GM12878 (cell line): ENCODE measurements around the gene ITGA3. TPM values are rescaled to one million over a fixed set of nuclear protein-coding genes. Genes with fewer than 3 reads are reported as not detected.

Source experiments
- ATAC-seq: fragments of 200-7000 bp; cut with Tn5 transposase; 3 replicates; pipeline ENCODE4 v1.9.1; 2020; ENCODE audit warnings: mild to moderate bottlenecking, moderate library complexity
- BruUV-seq: library from RNA; stranded (reverse); fragments of 400-500 nt; replicated peaks from 2 replicates; lab custom pipeline; 2021; lab: Mats Ljungman, UMichigan
- CTCF ChIA-PET: fragments of 300-600 bp; sonication (Branson Sonifier 250); formaldehyde crosslinking; extraction: SDS; loops from one replicate; lab custom pipeline; 2021; ENCODE audit warnings: inconsistent platforms; lab: Yijun Ruan, JAX
- POLR2A ChIA-PET: fragments of 350-600 bp; formaldehyde crosslinking; extraction: SDS; loops from one replicate; lab custom pipeline; 2021; ENCODE audit warnings: inconsistent platforms; lab: Charles Lee
- RAD21 ChIA-PET: fragments of 300-600 bp; sonication (Branson Sonifier 250); formaldehyde crosslinking; loops from one replicate; lab custom pipeline; 2023; ENCODE audit warnings: antibody characterized with exemption; ENCODE audit not compliant: unreplicated experiment; lab: Charles Lee
- SMC1A ChIA-PET: fragments of 300-600 bp; sonication (Branson Sonifier 250); formaldehyde crosslinking; loops from one replicate; lab custom pipeline; 2023; ENCODE audit not compliant: unreplicated experiment, uncharacterized antibody; lab: Charles Lee
- DNase-seq: peaks from one replicate; pipeline ENCODE4 v3.0.0-alpha.2; 2011; ENCODE audit warnings: low read depth, low spot score
- FAIRE-seq: peaks from 3 replicates; lab custom pipeline; 2011; peaks lifted over from hg19 to GRCh38; lab: Jason Lieb, UNC
- H2AFZ ChIP-seq: 2 replicates; pipeline ENCODE4 v1.6.0; 2011; ENCODE audit warnings: low read depth, low read length, control low read depth; ENCODE audit not compliant: control insufficient read depth
- H3K27ac ChIP-seq: 2 replicates; pipeline ENCODE4 v1.5.1; 2011; ENCODE audit warnings: control low read depth; ENCODE audit not compliant: control insufficient read depth, insufficient read depth
- H3K27me3 ChIP-seq, 2 experiments: replicated peaks in 1 of 2; 2 replicates each; pipeline versions ENCODE4 v1.6.0 to v1.6.1; 2011; ENCODE audit warnings: low read length in 1 of 2; ENCODE audit not compliant: control insufficient read depth in 2 of 2, insufficient read depth in 2 of 2
- H3K36me3 ChIP-seq, 2 experiments: 2 replicates each; pipeline ENCODE4 v1.5.1; 2011; ENCODE audit warnings: low read length in 1 of 2; ENCODE audit not compliant: control insufficient read depth in 2 of 2, insufficient read depth in 2 of 2
- H3K4me1 ChIP-seq: 2 replicates; pipeline ENCODE4 v1.6.1; 2011; ENCODE audit warnings: mild to moderate bottlenecking, low read length, moderate library complexity, mixed read lengths; ENCODE audit not compliant: control insufficient read depth, insufficient read depth
- H3K4me2 ChIP-seq: 2 replicates; pipeline ENCODE4 v1.6.0; 2011; ENCODE audit warnings: control low read depth; ENCODE audit not compliant: control insufficient read depth, insufficient read depth
- H3K4me3 ChIP-seq: fragments of 200-600 bp; sonication (generic); 2 replicates; pipeline ENCODE4 v1.5.1; 2016
- H3K79me2 ChIP-seq: 2 replicates; pipeline ENCODE4 v1.6.0; 2011; ENCODE audit warnings: low read length; ENCODE audit not compliant: control insufficient read depth, insufficient read depth
- H3K9ac ChIP-seq: 2 replicates; pipeline ENCODE4 v1.8.0; 2011; ENCODE audit warnings: low read length, control low read depth, mixed read lengths; ENCODE audit not compliant: control insufficient read depth, insufficient read depth
- H3K9me3 ChIP-seq: replicated peaks from 3 replicates; pipeline ENCODE4 v1.5.1; 2011; ENCODE audit warnings: mild to moderate bottlenecking, low read length; ENCODE audit not compliant: control insufficient read depth, insufficient read depth
- H4K20me1 ChIP-seq: 2 replicates; pipeline ENCODE4 v1.6.0; 2011; ENCODE audit not compliant: control insufficient read depth, insufficient read depth
- BRCA1 ChIP-seq: IDR thresholded peaks from 2 replicates; pipeline ENCODE4 v1.6.1; 2011; ENCODE audit warnings: low read depth, low read length, improper control_type of control experiment
- CREM ChIP-seq: IDR thresholded peaks from 2 replicates; pipeline ENCODE4 v1.6.1; 2014; ENCODE audit warnings: antibody characterized with exemption, low read depth
- GABPA ChIP-seq: IDR thresholded peaks from 2 replicates; pipeline ENCODE4 v1.6.1; 2014; ENCODE audit warnings: antibody characterized with exemption, low read depth, mild to moderate bottlenecking, inconsistent platforms
- HDAC6 ChIP-seq: fragments of 200-600 bp; sonication (generic); IDR thresholded peaks from one replicate; pipeline ENCODE4 v1.8.0; 2017; ENCODE audit warnings: antibody characterized with exemption; ENCODE audit not compliant: unreplicated experiment
- KDM1A ChIP-seq: fragments of 200-600 bp; sonication (generic); IDR thresholded peaks from 2 replicates; pipeline ENCODE4 v1.6.1; 2016; ENCODE audit warnings: borderline replicate concordance
- NFXL1 ChIP-seq: fragments of 450-650 bp; IDR thresholded peaks from 2 replicates; pipeline ENCODE4 v1.6.1; 2017; ENCODE audit warnings: antibody characterized with exemption, mild to moderate bottlenecking, borderline replicate concordance
- SP1 ChIP-seq: IDR thresholded peaks from one replicate; pipeline ENCODE4 v1.6.1; 2011; ENCODE audit warnings: low read depth, low read length
- SREBF1 ChIP-seq: IDR thresholded peaks from 2 replicates; pipeline ENCODE4 v1.6.1; 2012; ENCODE audit warnings: mild to moderate bottlenecking, low read length
- ZBED1 ChIP-seq: IDR thresholded peaks from 2 replicates; pipeline ENCODE4 v1.6.1; 2016; ENCODE audit warnings: borderline replicate concordance
- WGBS: methylation state at CpG from one replicate; pipeline ENCODE4 v1.1.6; 2016; ENCODE audit warnings: low lambda C conversion rate; ENCODE audit not compliant: insufficient replicate concordance, insufficient coverage; ENCODE audit errors: missing lambda C conversion rate; 5-methylcytosine and 5-hydroxymethylcytosine counted together
- in situ Hi-C: fragments of 300-500 bp; cut with MboI; formaldehyde crosslinking; loops from 9 replicates; pipeline ENCODE4 v1.14.3; 2018; ENCODE audit warnings: mixed read lengths
- intact Hi-C: fragments of 100-400 bp; cut with micrococcal nuclease; formaldehyde crosslinking; loops from one replicate; pipeline ENCODE4 v1.14.2; 2022; ENCODE audit not compliant: unreplicated experiment
- polyA plus RNA-seq, 11 experiments: library from polyadenylated mRNA; depleted of rRNA in 4 of 11; unstranded in 6 of 11; stranded (reverse) in 5 of 11; fragments of >200 nt; fragmentation: Nextera tagmentation in 4 of 11; fragmentation: Illumina TruSeq in 1 of 11; extraction: Ambion mirVana in 4 of 11; extraction: Trizol in 1 of 11; gene quantifications; 1 replicate in 1 of 11; 2 replicates in 10 of 11; pipeline versions ENCODE4 v1.2.1 to v1.2.3, GENCODE V29; 2011 to 2016; ENCODE audit warnings: inconsistent platforms in 2 of 11, missing spikeins in 2 of 11, low read depth in 1 of 11
- total RNA-seq, 4 experiments: library from RNA; depleted of rRNA in 3 of 4; stranded (reverse); fragments of >200 nt in 3 of 4; fragmentation: Illumina TruSeq in 1 of 4; extraction: Trizol in 1 of 4; gene quantifications; 2 replicates each; pipeline versions ENCODE4 v1.2.1 to v1.2.3, GENCODE V29; 2013 to 2021
- TF ChIP-seq, protein P1 (sequence below): IDR thresholded peaks from 2 replicates; pipeline ENCODE4 v1.6.1; 2011; ENCODE audit warnings: low read depth, low read length, improper control_type of control experiment, borderline replicate concordance
- TF ChIP-seq, protein P2 (sequence below): fragments of 450-650 bp; IDR thresholded peaks from 2 replicates; pipeline ENCODE4 v1.6.1; 2018; ENCODE audit warnings: mild to moderate bottlenecking, low read depth, moderate library complexity; ENCODE audit not compliant: partially characterized antibody
- TF ChIP-seq, protein P3 (sequence below): IDR thresholded peaks from 2 replicates; pipeline ENCODE4 v1.6.1; 2012; ENCODE audit warnings: low read depth, low read length, improper control_type of control experiment

ITGA3 gene
- total and polyA plus RNA-seq, 10 of the 15 experiments (the other 5 are each of a cell fraction or from before 2014, with no cell fraction given): 0.29 to 13.4 (median 6.6) TPM

DNA sequence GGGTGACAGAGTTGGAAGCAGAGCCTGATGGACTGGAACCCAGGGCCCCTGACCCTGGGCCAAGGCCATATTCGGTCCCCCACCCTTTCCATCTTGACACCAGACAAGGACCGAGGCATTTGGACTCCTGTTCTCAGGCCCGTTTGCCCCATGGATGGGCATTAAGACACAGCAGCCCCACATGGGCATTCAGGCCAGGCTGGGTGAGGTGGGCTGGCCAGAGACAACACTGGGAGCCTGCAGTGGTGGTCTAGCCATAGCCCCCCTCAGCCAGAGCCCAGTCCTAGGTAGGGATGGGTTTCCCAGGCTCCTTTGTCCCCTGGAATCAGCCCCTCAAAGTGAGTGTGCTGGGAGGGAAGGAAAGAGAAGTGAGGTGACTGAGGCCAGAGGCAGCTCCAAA, 40.8 kb downstream of the ITGA3 start:
- Histone ChIP-seq H3K27me3 (no peaks in the 10 kb centered on the region), H4K20me1 (no peaks in the 10 kb centered on the region), H3K9ac (no peak overlapping the region), H2AFZ (no peak overlapping the region), H3K27ac (no peak overlapping the region), H3K4me3 (no peak overlapping the region), H3K4me2 (no peak overlapping the region), H3K79me2 (no peaks in the 10 kb centered on the region), H3K9me3 (no peaks in the 10 kb centered on the region), H3K36me3 (no peaks in the 10 kb centered on the region), H3K4me1 (peaks cover 17% of the 10 kb centered on the region)
- FAIRE-seq: no peak
- WGBS: 52% methylated on average over 3 of the region's 3 CpGs
- SMC1A ChIA-PET: interaction anchor here (1.4 kb wide), 1 partner anchor 9 kb away, joined by 3 read pairs; no protein-coding TSS in a partner anchor
- intact Hi-C loops: loop anchor here (5.0 kb wide), 1 partner anchor 51 kb away; no protein-coding TSS in a partner anchor
- POLR2A ChIA-PET: interaction anchor here (1.0 kb wide), 1 partner anchor 96 kb away, joined by 3 read pairs; no protein-coding TSS in a partner anchor
- RAD21 ChIA-PET: interaction anchor here (1.4 kb wide), 1 partner anchor 9 kb away, joined by 3 read pairs; no protein-coding TSS in a partner anchor
- no TSS peak for BruUV-seq
- ATAC-seq: no peak
- CTCF ChIA-PET: interaction anchor here (1.0 to 3.4 kb wide), 5 partner anchors 9 to 99 kb away, joined by 3 to 13 read pairs (median 4); no protein-coding TSS in a partner anchor
- in situ Hi-C loops: no loop called here
- TF ChIP-seq, protein P1, sequence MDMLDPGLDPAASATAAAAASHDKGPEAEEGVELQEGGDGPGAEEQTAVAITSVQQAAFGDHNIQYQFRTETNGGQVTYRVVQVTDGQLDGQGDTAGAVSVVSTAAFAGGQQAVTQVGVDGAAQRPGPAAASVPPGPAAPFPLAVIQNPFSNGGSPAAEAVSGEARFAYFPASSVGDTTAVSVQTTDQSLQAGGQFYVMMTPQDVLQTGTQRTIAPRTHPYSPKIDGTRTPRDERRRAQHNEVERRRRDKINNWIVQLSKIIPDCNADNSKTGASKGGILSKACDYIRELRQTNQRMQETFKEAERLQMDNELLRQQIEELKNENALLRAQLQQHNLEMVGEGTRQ: no peak
- TF ChIP-seq HDAC6: no peak
- TF ChIP-seq SREBF1: no peak
- TF ChIP-seq BRCA1: no peak
- no peak for TF ChIP-seq CREM
- no peak for TF ChIP-seq ZBED1
- TF ChIP-seq GABPA: no peak
- TF ChIP-seq, protein P2, sequence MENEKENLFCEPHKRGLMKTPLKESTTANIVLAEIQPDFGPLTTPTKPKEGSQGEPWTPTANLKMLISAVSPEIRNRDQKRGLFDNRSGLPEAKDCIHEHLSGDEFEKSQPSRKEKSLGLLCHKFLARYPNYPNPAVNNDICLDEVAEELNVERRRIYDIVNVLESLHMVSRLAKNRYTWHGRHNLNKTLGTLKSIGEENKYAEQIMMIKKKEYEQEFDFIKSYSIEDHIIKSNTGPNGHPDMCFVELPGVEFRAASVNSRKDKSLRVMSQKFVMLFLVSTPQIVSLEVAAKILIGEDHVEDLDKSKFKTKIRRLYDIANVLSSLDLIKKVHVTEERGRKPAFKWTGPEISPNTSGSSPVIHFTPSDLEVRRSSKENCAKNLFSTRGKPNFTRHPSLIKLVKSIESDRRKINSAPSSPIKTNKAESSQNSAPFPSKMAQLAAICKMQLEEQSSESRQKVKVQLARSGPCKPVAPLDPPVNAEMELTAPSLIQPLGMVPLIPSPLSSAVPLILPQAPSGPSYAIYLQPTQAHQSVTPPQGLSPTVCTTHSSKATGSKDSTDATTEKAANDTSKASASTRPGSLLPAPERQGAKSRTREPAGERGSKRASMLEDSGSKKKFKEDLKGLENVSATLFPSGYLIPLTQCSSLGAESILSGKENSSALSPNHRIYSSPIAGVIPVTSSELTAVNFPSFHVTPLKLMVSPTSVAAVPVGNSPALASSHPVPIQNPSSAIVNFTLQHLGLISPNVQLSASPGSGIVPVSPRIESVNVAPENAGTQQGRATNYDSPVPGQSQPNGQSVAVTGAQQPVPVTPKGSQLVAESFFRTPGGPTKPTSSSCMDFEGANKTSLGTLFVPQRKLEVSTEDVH: no peak
- TF ChIP-seq SP1: no peak
- TF ChIP-seq NFXL1: no peak
- TF ChIP-seq KDM1A: no peak
- TF ChIP-seq, protein P3, sequence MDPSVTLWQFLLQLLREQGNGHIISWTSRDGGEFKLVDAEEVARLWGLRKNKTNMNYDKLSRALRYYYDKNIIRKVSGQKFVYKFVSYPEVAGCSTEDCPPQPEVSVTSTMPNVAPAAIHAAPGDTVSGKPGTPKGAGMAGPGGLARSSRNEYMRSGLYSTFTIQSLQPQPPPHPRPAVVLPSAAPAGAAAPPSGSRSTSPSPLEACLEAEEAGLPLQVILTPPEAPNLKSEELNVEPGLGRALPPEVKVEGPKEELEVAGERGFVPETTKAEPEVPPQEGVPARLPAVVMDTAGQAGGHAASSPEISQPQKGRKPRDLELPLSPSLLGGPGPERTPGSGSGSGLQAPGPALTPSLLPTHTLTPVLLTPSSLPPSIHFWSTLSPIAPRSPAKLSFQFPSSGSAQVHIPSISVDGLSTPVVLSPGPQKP: no peak
- no peak for DNase-seq
